ENCODE data around the gene ARHGAP24.

DNA sequence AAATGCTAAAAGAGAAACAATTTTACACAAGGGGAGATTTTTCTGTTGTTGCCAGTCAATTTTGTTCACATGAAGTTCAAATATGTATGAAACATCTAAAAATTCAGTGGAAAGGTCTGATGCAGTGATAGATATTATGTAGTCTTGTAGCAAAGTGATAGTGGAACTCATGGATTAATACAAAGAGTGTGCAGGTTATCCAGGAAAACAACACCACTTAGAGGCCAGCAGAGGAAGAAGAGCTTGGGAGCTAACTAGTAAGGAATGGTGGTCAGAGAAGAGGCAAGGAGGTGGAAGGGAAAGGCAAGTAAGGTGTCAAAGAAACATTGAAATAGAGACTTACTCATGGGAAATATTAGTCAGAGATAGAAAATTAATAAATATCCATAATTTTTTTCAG, 489.3 kb downstream of the ARHGAP24 start:
- TF ChIP-seq, protein P1, sequence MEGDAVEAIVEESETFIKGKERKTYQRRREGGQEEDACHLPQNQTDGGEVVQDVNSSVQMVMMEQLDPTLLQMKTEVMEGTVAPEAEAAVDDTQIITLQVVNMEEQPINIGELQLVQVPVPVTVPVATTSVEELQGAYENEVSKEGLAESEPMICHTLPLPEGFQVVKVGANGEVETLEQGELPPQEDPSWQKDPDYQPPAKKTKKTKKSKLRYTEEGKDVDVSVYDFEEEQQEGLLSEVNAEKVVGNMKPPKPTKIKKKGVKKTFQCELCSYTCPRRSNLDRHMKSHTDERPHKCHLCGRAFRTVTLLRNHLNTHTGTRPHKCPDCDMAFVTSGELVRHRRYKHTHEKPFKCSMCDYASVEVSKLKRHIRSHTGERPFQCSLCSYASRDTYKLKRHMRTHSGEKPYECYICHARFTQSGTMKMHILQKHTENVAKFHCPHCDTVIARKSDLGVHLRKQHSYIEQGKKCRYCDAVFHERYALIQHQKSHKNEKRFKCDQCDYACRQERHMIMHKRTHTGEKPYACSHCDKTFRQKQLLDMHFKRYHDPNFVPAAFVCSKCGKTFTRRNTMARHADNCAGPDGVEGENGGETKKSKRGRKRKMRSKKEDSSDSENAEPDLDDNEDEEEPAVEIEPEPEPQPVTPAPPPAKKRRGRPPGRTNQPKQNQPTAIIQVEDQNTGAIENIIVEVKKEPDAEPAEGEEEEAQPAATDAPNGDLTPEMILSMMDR (IDR thresholded peaks at IDR 0.05): no peak; the same call in 1 of the 2 replicates
- TF ChIP-seq, protein P2, sequence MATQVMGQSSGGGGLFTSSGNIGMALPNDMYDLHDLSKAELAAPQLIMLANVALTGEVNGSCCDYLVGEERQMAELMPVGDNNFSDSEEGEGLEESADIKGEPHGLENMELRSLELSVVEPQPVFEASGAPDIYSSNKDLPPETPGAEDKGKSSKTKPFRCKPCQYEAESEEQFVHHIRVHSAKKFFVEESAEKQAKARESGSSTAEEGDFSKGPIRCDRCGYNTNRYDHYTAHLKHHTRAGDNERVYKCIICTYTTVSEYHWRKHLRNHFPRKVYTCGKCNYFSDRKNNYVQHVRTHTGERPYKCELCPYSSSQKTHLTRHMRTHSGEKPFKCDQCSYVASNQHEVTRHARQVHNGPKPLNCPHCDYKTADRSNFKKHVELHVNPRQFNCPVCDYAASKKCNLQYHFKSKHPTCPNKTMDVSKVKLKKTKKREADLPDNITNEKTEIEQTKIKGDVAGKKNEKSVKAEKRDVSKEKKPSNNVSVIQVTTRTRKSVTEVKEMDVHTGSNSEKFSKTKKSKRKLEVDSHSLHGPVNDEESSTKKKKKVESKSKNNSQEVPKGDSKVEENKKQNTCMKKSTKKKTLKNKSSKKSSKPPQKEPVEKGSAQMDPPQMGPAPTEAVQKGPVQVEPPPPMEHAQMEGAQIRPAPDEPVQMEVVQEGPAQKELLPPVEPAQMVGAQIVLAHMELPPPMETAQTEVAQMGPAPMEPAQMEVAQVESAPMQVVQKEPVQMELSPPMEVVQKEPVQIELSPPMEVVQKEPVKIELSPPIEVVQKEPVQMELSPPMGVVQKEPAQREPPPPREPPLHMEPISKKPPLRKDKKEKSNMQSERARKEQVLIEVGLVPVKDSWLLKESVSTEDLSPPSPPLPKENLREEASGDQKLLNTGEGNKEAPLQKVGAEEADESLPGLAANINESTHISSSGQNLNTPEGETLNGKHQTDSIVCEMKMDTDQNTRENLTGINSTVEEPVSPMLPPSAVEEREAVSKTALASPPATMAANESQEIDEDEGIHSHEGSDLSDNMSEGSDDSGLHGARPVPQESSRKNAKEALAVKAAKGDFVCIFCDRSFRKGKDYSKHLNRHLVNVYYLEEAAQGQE (IDR thresholded peaks at IDR 0.05; ENCODE audit: insufficient read depth in 1 of 2, low read depth in 2 of 2, low read length in 1 of 2): no peak
